Measurements from ENCODE around the gene APLF.
"Not testable (repeated sequence)": the region's sequence is repeated elsewhere in the genome, so short reads cannot be mapped to it uniquely, and the experiment has no call there.

The APLF gene

GRCh38 chr2:68476454-68476853 lies 9.1 kb downstream of the APLF start:
- DNase-seq (ENCODE audit: low spot score): no peak

GRCh38 chr2:68478688-68479087 lies 11.3 kb downstream of the APLF start:
- DNase-seq (ENCODE audit: low spot score): no peak

GRCh38 chr2:68482296-68482820 lies 15.0 kb downstream of the APLF start:
- no peak for DNase-seq (ENCODE audit: low spot score)

- DNase-seq (ENCODE audit: low spot score): no peak
These were observed 15.6 kb downstream of the APLF start for GRCh38 chr2:68483011-68483410.

GRCh38 chr2:68487773-68488355 lies 20.5 kb downstream of the APLF start:
- DNase-seq (ENCODE audit: low spot score): no peak

- DNase-seq (ENCODE audit: low spot score): not testable (repeated sequence)
These were observed 21.2 kb downstream of the APLF start for GRCh38 chr2:68488605-68489004.

- no peak for DNase-seq (ENCODE audit: low spot score)
These were observed 21.9 kb downstream of the APLF start for GRCh38 chr2:68489282-68489681.

GRCh38 chr2:68491582-68491981 lies 24.2 kb downstream of the APLF start:
- DNase-seq (ENCODE audit: low spot score): no peak

GRCh38 chr2:68499133-68499532 lies 31.7 kb downstream of the APLF start:
- DNase-seq (ENCODE audit: low spot score): no peak

- DNase-seq (ENCODE audit: low spot score): no peak
These were observed 33.3 kb downstream of the APLF start for GRCh38 chr2:68500649-68501048.

- DNase-seq (ENCODE audit: low spot score): no peak
These were observed 34.4 kb downstream of the APLF start for GRCh38 chr2:68501768-68502167.

GRCh38 chr2:68505603-68506159 lies 38.3 kb downstream of the APLF start:
- DNase-seq (ENCODE audit: low spot score): no peak

- DNase-seq (ENCODE audit: low spot score): no peak
These were observed 38.8 kb downstream of the APLF start for GRCh38 chr2:68506170-68506569.

GRCh38 chr2:68512326-68512725 lies 44.9 kb downstream of the APLF start:
- no peak for DNase-seq (ENCODE audit: low spot score)

GRCh38 chr2:68512966-68513365 lies 45.6 kb downstream of the APLF start:
- no peak for DNase-seq (ENCODE audit: low spot score)

GRCh38 chr2:68514316-68514929 lies 47.0 kb downstream of the APLF start:
- DNase-seq (ENCODE audit: low spot score): no peak

- DNase-seq (ENCODE audit: low spot score): no peak
These were observed 48.9 kb downstream of the APLF start for GRCh38 chr2:68516051-68516955.

- DNase-seq (ENCODE audit: low spot score): no peak
These were observed 51.9 kb downstream of the APLF start for GRCh38 chr2:68519236-68519635.

GRCh38 chr2:68521037-68521436 lies 53.7 kb downstream of the APLF start:
- no peak for DNase-seq (ENCODE audit: low spot score)

GRCh38 chr2:68526943-68527342 lies 59.6 kb downstream of the APLF start:
- not testable (repeated sequence) for DNase-seq (ENCODE audit: low spot score)

GRCh38 chr2:68527343-68528081 lies 60.1 kb downstream of the APLF start:
- not testable (repeated sequence) for DNase-seq (ENCODE audit: low spot score)

GRCh38 chr2:68529156-68529555 lies 61.8 kb downstream of the APLF start:
- DNase-seq (ENCODE audit: low spot score): not testable (repeated sequence)
